H1 (cell line): ENCODE results near the gene PABPC1L. TPM values are rescaled to one million over a fixed set of nuclear protein-coding genes. Genes with fewer than 3 reads are reported as not detected.

Experiments used
- ASH2L ChIP-seq: fragments of 200-600, 300-600 bp; sonication (generic); IDR thresholded peaks from one replicate; pipeline ENCODE4 v1.7.1; 2017; ENCODE audit warnings: low read length
- CREB1 ChIP-seq: IDR thresholded peaks from 2 replicates; pipeline ENCODE4 v1.6.1; 2012; ENCODE audit warnings: inconsistent platforms
- GABPA ChIP-seq: IDR thresholded peaks from 2 replicates; pipeline ENCODE4 v1.6.1; 2011; ENCODE audit warnings: mild to moderate bottlenecking, low read length, moderate library complexity, borderline replicate concordance; ENCODE audit not compliant: insufficient read depth
- KDM1A ChIP-seq: fragments of 200-600, 300-600 bp; sonication (generic); IDR thresholded peaks from 2 replicates; pipeline ENCODE4 v1.7.1; 2016; ENCODE audit warnings: mild to moderate bottlenecking, low read length, borderline replicate concordance
- KDM4A ChIP-seq: IDR thresholded peaks from one replicate; pipeline ENCODE4 v1.7.1; 2012; ENCODE audit warnings: low read depth, mild to moderate bottlenecking, moderate library complexity, low read length, inconsistent platforms; ENCODE audit not compliant: severe bottlenecking
- MAFK ChIP-seq: IDR thresholded peaks from 2 replicates; pipeline ENCODE4 v1.6.1; 2012; ENCODE audit warnings: low read depth, mild to moderate bottlenecking, improper control_type of control experiment, low read length
- NANOG ChIP-seq: IDR thresholded peaks from 2 replicates; pipeline ENCODE4 v1.6.1; 2011; ENCODE audit warnings: low read length, low read depth, mild to moderate bottlenecking, inconsistent platforms; ENCODE audit not compliant: insufficient read depth, poor library complexity, severe bottlenecking
- PHF8 ChIP-seq: fragments of 200-600 bp; sonication (generic); conservative IDR thresholded peaks from 2 replicates; pipeline ENCODE4 v1.7.1; 2012; ENCODE audit warnings: low read depth, mild to moderate bottlenecking, inconsistent platforms, low read length, moderate library complexity
- SIX5 ChIP-seq: IDR thresholded peaks from 2 replicates; pipeline ENCODE4 v1.6.1; 2011; ENCODE audit warnings: mild to moderate bottlenecking, low read depth, low read length
- polyA plus RNA-seq, 7 experiments: library from polyadenylated mRNA; depleted of rRNA in 3 of 7; stranded (reverse) in 5 of 7; unstranded in 2 of 7; fragments of >200 nt in 5 of 7; fragments of 200-250 nt in 2 of 7; gene quantifications; 1 replicate in 5 of 7; 2 replicates in 1 of 7; 4 replicates in 1 of 7; pipeline versions ENCODE4 v1.2.1 to v1.2.3, GENCODE V29; 2011 to 2013; ENCODE audit warnings: missing spikeins in 2 of 7, mixed read lengths in 2 of 7
- total RNA-seq: library from RNA; stranded (reverse); fragmentation: NEBNext Ultra II Directional; extraction: Animal tissue kit (Norgen Biotek cat#: 25700); gene quantifications from 2 replicates; pipeline ENCODE4 v1.2.1, GENCODE V29; 2021
- TF ChIP-seq, protein P1 (sequence below): fragments of 300-600 bp; sonication (generic); IDR thresholded peaks from 2 replicates; pipeline ENCODE4 v1.7.1; 2012; ENCODE audit warnings: low read length, moderate library complexity, mild to moderate bottlenecking, inconsistent platforms; ENCODE audit not compliant: insufficient replicate concordance

PABPC1L gene
- total and polyA plus RNA-seq, 2 of the 8 experiments (the other 6 are each of a cell fraction or from before 2014, with no cell fraction given): 61.1 to 108 TPM

- TF ChIP-seq, protein P1, sequence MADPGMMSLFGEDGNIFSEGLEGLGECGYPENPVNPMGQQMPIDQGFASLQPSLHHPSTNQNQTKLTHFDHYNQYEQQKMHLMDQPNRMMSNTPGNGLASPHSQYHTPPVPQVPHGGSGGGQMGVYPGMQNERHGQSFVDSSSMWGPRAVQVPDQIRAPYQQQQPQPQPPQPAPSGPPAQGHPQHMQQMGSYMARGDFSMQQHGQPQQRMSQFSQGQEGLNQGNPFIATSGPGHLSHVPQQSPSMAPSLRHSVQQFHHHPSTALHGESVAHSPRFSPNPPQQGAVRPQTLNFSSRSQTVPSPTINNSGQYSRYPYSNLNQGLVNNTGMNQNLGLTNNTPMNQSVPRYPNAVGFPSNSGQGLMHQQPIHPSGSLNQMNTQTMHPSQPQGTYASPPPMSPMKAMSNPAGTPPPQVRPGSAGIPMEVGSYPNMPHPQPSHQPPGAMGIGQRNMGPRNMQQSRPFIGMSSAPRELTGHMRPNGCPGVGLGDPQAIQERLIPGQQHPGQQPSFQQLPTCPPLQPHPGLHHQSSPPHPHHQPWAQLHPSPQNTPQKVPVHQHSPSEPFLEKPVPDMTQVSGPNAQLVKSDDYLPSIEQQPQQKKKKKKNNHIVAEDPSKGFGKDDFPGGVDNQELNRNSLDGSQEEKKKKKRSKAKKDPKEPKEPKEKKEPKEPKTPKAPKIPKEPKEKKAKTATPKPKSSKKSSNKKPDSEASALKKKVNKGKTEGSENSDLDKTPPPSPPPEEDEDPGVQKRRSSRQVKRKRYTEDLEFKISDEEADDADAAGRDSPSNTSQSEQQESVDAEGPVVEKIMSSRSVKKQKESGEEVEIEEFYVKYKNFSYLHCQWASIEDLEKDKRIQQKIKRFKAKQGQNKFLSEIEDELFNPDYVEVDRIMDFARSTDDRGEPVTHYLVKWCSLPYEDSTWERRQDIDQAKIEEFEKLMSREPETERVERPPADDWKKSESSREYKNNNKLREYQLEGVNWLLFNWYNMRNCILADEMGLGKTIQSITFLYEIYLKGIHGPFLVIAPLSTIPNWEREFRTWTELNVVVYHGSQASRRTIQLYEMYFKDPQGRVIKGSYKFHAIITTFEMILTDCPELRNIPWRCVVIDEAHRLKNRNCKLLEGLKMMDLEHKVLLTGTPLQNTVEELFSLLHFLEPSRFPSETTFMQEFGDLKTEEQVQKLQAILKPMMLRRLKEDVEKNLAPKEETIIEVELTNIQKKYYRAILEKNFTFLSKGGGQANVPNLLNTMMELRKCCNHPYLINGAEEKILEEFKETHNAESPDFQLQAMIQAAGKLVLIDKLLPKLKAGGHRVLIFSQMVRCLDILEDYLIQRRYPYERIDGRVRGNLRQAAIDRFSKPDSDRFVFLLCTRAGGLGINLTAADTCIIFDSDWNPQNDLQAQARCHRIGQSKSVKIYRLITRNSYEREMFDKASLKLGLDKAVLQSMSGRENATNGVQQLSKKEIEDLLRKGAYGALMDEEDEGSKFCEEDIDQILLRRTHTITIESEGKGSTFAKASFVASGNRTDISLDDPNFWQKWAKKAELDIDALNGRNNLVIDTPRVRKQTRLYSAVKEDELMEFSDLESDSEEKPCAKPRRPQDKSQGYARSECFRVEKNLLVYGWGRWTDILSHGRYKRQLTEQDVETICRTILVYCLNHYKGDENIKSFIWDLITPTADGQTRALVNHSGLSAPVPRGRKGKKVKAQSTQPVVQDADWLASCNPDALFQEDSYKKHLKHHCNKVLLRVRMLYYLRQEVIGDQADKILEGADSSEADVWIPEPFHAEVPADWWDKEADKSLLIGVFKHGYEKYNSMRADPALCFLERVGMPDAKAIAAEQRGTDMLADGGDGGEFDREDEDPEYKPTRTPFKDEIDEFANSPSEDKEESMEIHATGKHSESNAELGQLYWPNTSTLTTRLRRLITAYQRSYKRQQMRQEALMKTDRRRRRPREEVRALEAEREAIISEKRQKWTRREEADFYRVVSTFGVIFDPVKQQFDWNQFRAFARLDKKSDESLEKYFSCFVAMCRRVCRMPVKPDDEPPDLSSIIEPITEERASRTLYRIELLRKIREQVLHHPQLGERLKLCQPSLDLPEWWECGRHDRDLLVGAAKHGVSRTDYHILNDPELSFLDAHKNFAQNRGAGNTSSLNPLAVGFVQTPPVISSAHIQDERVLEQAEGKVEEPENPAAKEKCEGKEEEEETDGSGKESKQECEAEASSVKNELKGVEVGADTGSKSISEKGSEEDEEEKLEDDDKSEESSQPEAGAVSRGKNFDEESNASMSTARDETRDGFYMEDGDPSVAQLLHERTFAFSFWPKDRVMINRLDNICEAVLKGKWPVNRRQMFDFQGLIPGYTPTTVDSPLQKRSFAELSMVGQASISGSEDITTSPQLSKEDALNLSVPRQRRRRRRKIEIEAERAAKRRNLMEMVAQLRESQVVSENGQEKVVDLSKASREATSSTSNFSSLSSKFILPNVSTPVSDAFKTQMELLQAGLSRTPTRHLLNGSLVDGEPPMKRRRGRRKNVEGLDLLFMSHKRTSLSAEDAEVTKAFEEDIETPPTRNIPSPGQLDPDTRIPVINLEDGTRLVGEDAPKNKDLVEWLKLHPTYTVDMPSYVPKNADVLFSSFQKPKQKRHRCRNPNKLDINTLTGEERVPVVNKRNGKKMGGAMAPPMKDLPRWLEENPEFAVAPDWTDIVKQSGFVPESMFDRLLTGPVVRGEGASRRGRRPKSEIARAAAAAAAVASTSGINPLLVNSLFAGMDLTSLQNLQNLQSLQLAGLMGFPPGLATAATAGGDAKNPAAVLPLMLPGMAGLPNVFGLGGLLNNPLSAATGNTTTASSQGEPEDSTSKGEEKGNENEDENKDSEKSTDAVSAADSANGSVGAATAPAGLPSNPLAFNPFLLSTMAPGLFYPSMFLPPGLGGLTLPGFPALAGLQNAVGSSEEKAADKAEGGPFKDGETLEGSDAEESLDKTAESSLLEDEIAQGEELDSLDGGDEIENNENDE: no peak
- TF ChIP-seq KDM4A: peak; percentile 55
- TF ChIP-seq GABPA: 0 out of 2 replicates have a peak, but pooled peaks have one; percentile 15
- TF ChIP-seq NANOG: no peak
- TF ChIP-seq PHF8: peak; percentile 91
- no peak for TF ChIP-seq KDM1A
- no peak for TF ChIP-seq SIX5
- TF ChIP-seq MAFK: no peak
- peak; percentile 92 for TF ChIP-seq ASH2L
- TF ChIP-seq CREB1: no peak
These were observed 24.2 kb upstream of the PABPC1L start, which contains the start of gene YWHAB (continued) for GRCh38 chr20:44885392-44886265.
